Glutamatergic neuron (in vitro differentiated cells): Measurements from ENCODE around the gene DNAJB2. TPM values are rescaled to one million over a fixed set of nuclear protein-coding genes. Genes with fewer than 3 reads are reported as not detected.

Experiments used
- DNase-seq: peaks from one replicate; pipeline ENCODE4 v3.0.0; 2022
- H3K27ac Mint-ChIP-seq: one replicate; pipeline ENCODE4 v1.8.0; 2020; ENCODE audit warnings: mild to moderate bottlenecking, mixed read lengths, inconsistent platforms; ENCODE audit not compliant: unreplicated experiment
- H3K27me3 Mint-ChIP-seq: one replicate; pipeline ENCODE4 v1.8.0; 2020; ENCODE audit warnings: mild to moderate bottlenecking, moderate library complexity, mixed read lengths, inconsistent platforms; ENCODE audit not compliant: unreplicated experiment
- H3K36me3 Mint-ChIP-seq: one replicate; pipeline ENCODE4 v1.8.0; 2020; ENCODE audit warnings: mild to moderate bottlenecking, mixed read lengths, inconsistent platforms; ENCODE audit not compliant: unreplicated experiment
- H3K4me1 Mint-ChIP-seq: one replicate; pipeline ENCODE4 v1.8.0; 2020; ENCODE audit warnings: mild to moderate bottlenecking, low read depth, mixed read lengths, inconsistent platforms; ENCODE audit not compliant: unreplicated experiment
- H3K4me3 Mint-ChIP-seq: one replicate; pipeline ENCODE4 v1.8.0; 2020; ENCODE audit warnings: mild to moderate bottlenecking, mixed read lengths, inconsistent platforms; ENCODE audit not compliant: unreplicated experiment
- H3K9me3 Mint-ChIP-seq: one replicate; pipeline ENCODE4 v1.8.0; 2020; ENCODE audit warnings: mild to moderate bottlenecking, moderate library complexity, mixed read lengths, inconsistent platforms; ENCODE audit not compliant: unreplicated experiment
- CTCF ChIP-seq: fragments of 200-600 bp; sonication (generic); IDR thresholded peaks from one replicate; pipeline ENCODE4 v1.5.0; 2021; ENCODE audit not compliant: partially characterized antibody, unreplicated experiment
- total RNA-seq: library from RNA; stranded (reverse); fragmentation: NEBNext Ultra II Directional; extraction: Animal tissue kit (Norgen Biotek cat#: 25700); gene quantifications from one replicate; pipeline ENCODE4 v1.2.1, GENCODE V29; 2021; ENCODE audit not compliant: unreplicated experiment

Gene DNAJB2
- total RNA-seq, 1 donor from 2014 or later, result 124 TPM

DNA sequence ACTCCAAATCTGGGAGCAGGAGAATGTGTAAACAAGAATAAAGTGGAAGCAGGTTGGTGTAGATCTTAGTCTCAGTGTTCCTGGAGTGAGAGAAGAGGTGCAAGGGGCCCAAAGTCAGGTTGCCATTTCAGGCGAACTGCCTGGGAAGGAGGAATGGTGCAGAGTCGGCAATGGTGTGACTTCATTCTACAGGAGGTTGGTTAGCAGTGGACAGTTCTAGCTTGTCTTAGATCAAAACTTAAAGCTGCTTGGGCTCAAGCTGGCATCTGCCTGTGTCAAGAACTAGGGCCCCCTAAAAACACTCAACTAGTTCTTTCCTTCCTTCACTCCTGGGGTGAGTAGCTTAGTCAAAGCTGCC, 30.3 kb upstream of the DNAJB2 start:
- peaks cover 10% of the 10 kb centered on the region for H3K9me3 Mint-ChIP-seq

GRCh38 chr2:219249203-219249980, 29.8 kb upstream of the DNAJB2 start:
- peaks cover 8% of the 10 kb centered on the region for H3K9me3 Mint-ChIP-seq
- H3K36me3 Mint-ChIP-seq, result no peaks in the 10 kb centered on the region
- peaks cover 4% of the 10 kb centered on the region for H3K27me3 Mint-ChIP-seq
- peak overlapping the region; percentile 70 for H3K27ac Mint-ChIP-seq
- no peak for TF ChIP-seq CTCF
- peaks cover 21% of the 10 kb centered on the region for H3K4me1 Mint-ChIP-seq
- no peak for DNase-seq
- no peak overlapping the region for H3K4me3 Mint-ChIP-seq

More for the DNA sequence above, 30.3 kb upstream of the DNAJB2 start:
- H3K4me3 Mint-ChIP-seq, result peak overlapping the region; percentile 34
- H3K27me3 Mint-ChIP-seq, result peaks cover 4% of the 10 kb centered on the region
- DNase-seq, result no peak
- peak overlapping the region; percentile 56 for H3K27ac Mint-ChIP-seq
- no peak for TF ChIP-seq CTCF
- H3K4me1 Mint-ChIP-seq, result peaks cover 21% of the 10 kb centered on the region
- no peaks in the 10 kb centered on the region for H3K36me3 Mint-ChIP-seq

GRCh38 chr2:219250049-219250781, 29.0 kb upstream of the DNAJB2 start:
- Mint-ChIP-seq H3K27me3 (peaks cover 9% of the 10 kb centered on the region), H3K4me1 (peaks cover 22% of the 10 kb centered on the region), H3K27ac (no peak overlapping the region), H3K9me3 (peaks cover 6% of the 10 kb centered on the region), H3K36me3 (no peaks in the 10 kb centered on the region), H3K4me3 (no peak overlapping the region)
- no peak for TF ChIP-seq CTCF
- no peak for DNase-seq

GRCh38 chr2:219251656-219252055, 27.5 kb upstream of the DNAJB2 start:
- peaks cover 11% of the 10 kb centered on the region for H3K27me3 Mint-ChIP-seq

More at GRCh38 chr2:219251656-219252055, 27.5 kb upstream of the DNAJB2 start:
- H3K36me3 Mint-ChIP-seq, result no peaks in the 10 kb centered on the region
- peak overlapping the region; percentile 52 for H3K27ac Mint-ChIP-seq
- DNase-seq, result no peak
- H3K4me1 Mint-ChIP-seq, result peaks cover 22% of the 10 kb centered on the region
- no peak for TF ChIP-seq CTCF
- peaks cover 5% of the 10 kb centered on the region for H3K9me3 Mint-ChIP-seq
- H3K4me3 Mint-ChIP-seq, result peak overlapping the region; percentile 88
